Measurements from ENCODE around the gene GPR137B.

- TF ChIP-seq CTCF (IDR thresholded peaks at IDR 0.05) (no peak), POLR2A (IDR thresholded peaks at IDR 0.05) (no peak)
Observed at GRCh38 chr1:236150311-236150955, 8.1 kb downstream of the GPR137B start.
